Measurements from ENCODE around the gene C17orf113.

- TF ChIP-seq POLR2A (IDR thresholded peaks at IDR 0.05) (no peak), CTCF (IDR thresholded peaks at IDR 0.05) (no peak)
Measured at GRCh38 chr17:42028791-42029127, 21.6 kb downstream of the C17orf113 start.

Data from esophagus squamous epithelium (tissue), 4 donors.